Measurements from ENCODE around the gene HIVEP3.

The HIVEP3 gene

GRCh38 chr1:41633764-41634163, 285.0 kb downstream of the HIVEP3 start:
- Histone ChIP-seq H3K4me3 (ENCODE audit: low read length) (no peak overlapping the region), H3K36me3 (ENCODE audit: insufficient read depth, low read length) (no peaks in the 10 kb centered on the region), H3K4me1 (ENCODE audit: insufficient read depth, low read length) (no peaks in the 10 kb centered on the region)

GRCh38 chr1:41632781-41633575, 285.7 kb downstream of the HIVEP3 start:
- Histone ChIP-seq H3K4me3 (ENCODE audit: low read length) (no peak overlapping the region), H3K4me1 (ENCODE audit: insufficient read depth, low read length) (no peaks in the 10 kb centered on the region), H3K9me3 (ENCODE audit: low read length) (no peaks in the 10 kb centered on the region), H3K27me3 (ENCODE audit: insufficient read depth, low read length) (no peaks in the 10 kb centered on the region), H2AFZ (ENCODE audit: low read depth, low read length) (no peak overlapping the region), H3K36me3 (ENCODE audit: insufficient read depth, low read length) (no peaks in the 10 kb centered on the region)

More at GRCh38 chr1:41633764-41634163, 285.0 kb downstream of the HIVEP3 start:
- Histone ChIP-seq H3K27me3 (ENCODE audit: insufficient read depth, low read length) (no peaks in the 10 kb centered on the region), H3K9me3 (ENCODE audit: low read length) (no peaks in the 10 kb centered on the region), H2AFZ (ENCODE audit: low read depth, low read length) (no peak overlapping the region)

- H3K4me3 ChIP-seq (ENCODE audit: low read length) = no peak overlapping the region
- no peaks in the 10 kb centered on the region for H3K9me3 ChIP-seq (ENCODE audit: low read length)
- no peaks in the 10 kb centered on the region for H3K4me1 ChIP-seq (ENCODE audit: insufficient read depth, low read length)
- H3K36me3 ChIP-seq (ENCODE audit: insufficient read depth, low read length) = no peaks in the 10 kb centered on the region
- H3K27me3 ChIP-seq (ENCODE audit: insufficient read depth, low read length) = no peaks in the 10 kb centered on the region
- no peak overlapping the region for H2AFZ ChIP-seq (ENCODE audit: low read depth, low read length)
Observed at GRCh38 chr1:41631971-41632370, 286.8 kb downstream of the HIVEP3 start.

GRCh38 chr1:41631154-41631553, 287.6 kb downstream of the HIVEP3 start:
- Histone ChIP-seq H3K4me3 (ENCODE audit: low read length) (no peak overlapping the region), H3K36me3 (ENCODE audit: insufficient read depth, low read length) (no peaks in the 10 kb centered on the region), H3K9me3 (ENCODE audit: low read length) (no peaks in the 10 kb centered on the region), H2AFZ (ENCODE audit: low read depth, low read length) (no peak overlapping the region), H3K4me1 (ENCODE audit: insufficient read depth, low read length) (no peaks in the 10 kb centered on the region), H3K27me3 (ENCODE audit: insufficient read depth, low read length) (no peaks in the 10 kb centered on the region)

- H3K27me3 ChIP-seq (ENCODE audit: insufficient read depth, low read length) = no peaks in the 10 kb centered on the region
- no peak overlapping the region for H3K4me3 ChIP-seq (ENCODE audit: low read length)
- H3K4me1 ChIP-seq (ENCODE audit: insufficient read depth, low read length) = no peaks in the 10 kb centered on the region
- H3K36me3 ChIP-seq (ENCODE audit: insufficient read depth, low read length) = no peaks in the 10 kb centered on the region
- no peaks in the 10 kb centered on the region for H3K9me3 ChIP-seq (ENCODE audit: low read length)
- no peak overlapping the region for H2AFZ ChIP-seq (ENCODE audit: low read depth, low read length)
Observed at GRCh38 chr1:41629571-41629970, 289.2 kb downstream of the HIVEP3 start.

- Histone ChIP-seq H3K36me3 (ENCODE audit: insufficient read depth, low read length) (no peaks in the 10 kb centered on the region), H2AFZ (ENCODE audit: low read depth, low read length) (no peak overlapping the region), H3K4me1 (ENCODE audit: insufficient read depth, low read length) (no peaks in the 10 kb centered on the region), H3K9me3 (ENCODE audit: low read length) (no peaks in the 10 kb centered on the region), H3K4me3 (ENCODE audit: low read length) (no peak overlapping the region), H3K27me3 (ENCODE audit: insufficient read depth, low read length) (no peaks in the 10 kb centered on the region)
Observed at GRCh38 chr1:41629141-41629540, 289.6 kb downstream of the HIVEP3 start.

GRCh38 chr1:41627491-41628280, 291.0 kb downstream of the HIVEP3 start:
- no peaks in the 10 kb centered on the region for H3K9me3 ChIP-seq (ENCODE audit: low read length)
- H2AFZ ChIP-seq (ENCODE audit: low read depth, low read length) = no peak overlapping the region
- no peaks in the 10 kb centered on the region for H3K36me3 ChIP-seq (ENCODE audit: insufficient read depth, low read length)
- no peaks in the 10 kb centered on the region for H3K4me1 ChIP-seq (ENCODE audit: insufficient read depth, low read length)
- no peak overlapping the region for H3K4me3 ChIP-seq (ENCODE audit: low read length)
- no peaks in the 10 kb centered on the region for H3K27me3 ChIP-seq (ENCODE audit: insufficient read depth, low read length)

- Histone ChIP-seq H3K9me3 (ENCODE audit: low read length) (no peaks in the 10 kb centered on the region), H2AFZ (ENCODE audit: low read depth, low read length) (no peak overlapping the region), H3K4me3 (ENCODE audit: low read length) (no peak overlapping the region), H3K27me3 (ENCODE audit: insufficient read depth, low read length) (no peaks in the 10 kb centered on the region), H3K4me1 (ENCODE audit: insufficient read depth, low read length) (no peaks in the 10 kb centered on the region), H3K36me3 (ENCODE audit: insufficient read depth, low read length) (no peaks in the 10 kb centered on the region)
Observed at GRCh38 chr1:41626616-41627375, 291.9 kb downstream of the HIVEP3 start.

GRCh38 chr1:41626146-41626545, 292.6 kb downstream of the HIVEP3 start:
- Histone ChIP-seq H3K9me3 (ENCODE audit: low read length) (no peaks in the 10 kb centered on the region), H3K36me3 (ENCODE audit: insufficient read depth, low read length) (no peaks in the 10 kb centered on the region), H3K4me3 (ENCODE audit: low read length) (no peak overlapping the region), H3K4me1 (ENCODE audit: insufficient read depth, low read length) (no peaks in the 10 kb centered on the region), H2AFZ (ENCODE audit: low read depth, low read length) (no peak overlapping the region), H3K27me3 (ENCODE audit: insufficient read depth, low read length) (no peaks in the 10 kb centered on the region)

GRCh38 chr1:41623736-41624135, 295.0 kb downstream of the HIVEP3 start:
- H3K9me3 ChIP-seq (ENCODE audit: low read length) = no peaks in the 10 kb centered on the region
- H3K27me3 ChIP-seq (ENCODE audit: insufficient read depth, low read length) = no peaks in the 10 kb centered on the region
- H3K36me3 ChIP-seq (ENCODE audit: insufficient read depth, low read length) = no peaks in the 10 kb centered on the region
- H2AFZ ChIP-seq (ENCODE audit: low read depth, low read length) = no peak overlapping the region
- H3K4me3 ChIP-seq (ENCODE audit: low read length) = no peak overlapping the region
- H3K4me1 ChIP-seq (ENCODE audit: insufficient read depth, low read length) = no peaks in the 10 kb centered on the region

- Histone ChIP-seq H3K27me3 (ENCODE audit: insufficient read depth, low read length) (no peaks in the 10 kb centered on the region), H3K9me3 (ENCODE audit: low read length) (no peaks in the 10 kb centered on the region), H3K4me1 (ENCODE audit: insufficient read depth, low read length) (no peaks in the 10 kb centered on the region), H2AFZ (ENCODE audit: low read depth, low read length) (no peak overlapping the region), H3K36me3 (ENCODE audit: insufficient read depth, low read length) (no peaks in the 10 kb centered on the region), H3K4me3 (ENCODE audit: low read length) (no peak overlapping the region)
Observed at GRCh38 chr1:41622859-41623732, 295.6 kb downstream of the HIVEP3 start.

- no peaks in the 10 kb centered on the region for H3K27me3 ChIP-seq (ENCODE audit: insufficient read depth, low read length)
- no peak overlapping the region for H3K4me3 ChIP-seq (ENCODE audit: low read length)
- no peaks in the 10 kb centered on the region for H3K4me1 ChIP-seq (ENCODE audit: insufficient read depth, low read length)
- no peaks in the 10 kb centered on the region for H3K36me3 ChIP-seq (ENCODE audit: insufficient read depth, low read length)
- no peaks in the 10 kb centered on the region for H3K9me3 ChIP-seq (ENCODE audit: low read length)
- no peak overlapping the region for H2AFZ ChIP-seq (ENCODE audit: low read depth, low read length)
Observed at GRCh38 chr1:41622402-41622801, 296.3 kb downstream of the HIVEP3 start.
